ENCODE results near the gene NTN1.

DNA sequence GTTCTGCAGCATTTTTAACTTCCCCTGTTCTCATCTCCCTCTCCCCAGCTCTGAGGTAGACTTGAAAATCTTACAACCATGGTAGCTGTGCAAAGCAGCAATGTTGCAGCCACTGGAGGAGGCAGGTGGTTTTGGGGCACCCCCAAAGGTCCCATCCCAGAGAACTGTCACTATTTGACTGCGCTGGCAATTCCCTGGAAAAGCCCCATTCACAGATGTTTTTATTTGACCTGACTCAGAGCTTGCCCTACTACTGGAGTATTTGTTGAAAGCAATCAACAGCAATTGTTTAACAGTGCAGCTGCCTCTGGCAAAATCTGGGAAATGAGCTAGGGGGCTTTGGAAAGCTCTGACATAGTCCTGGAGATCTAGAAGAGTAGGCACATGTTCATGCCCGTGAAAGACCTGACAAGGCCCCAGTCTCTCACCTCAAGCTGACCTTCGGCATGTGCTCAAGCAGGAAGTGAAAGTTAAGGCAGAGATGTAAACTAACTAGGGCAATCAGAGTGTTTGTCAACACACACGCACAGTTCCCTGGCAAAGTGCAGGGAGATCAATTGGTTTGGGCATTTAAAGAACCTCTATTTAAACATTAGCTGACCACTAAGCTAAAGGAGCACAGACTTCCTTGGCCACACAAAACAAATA is 36.1 kb upstream of the NTN1 start:
- no peak for TF ChIP-seq POLR2A (IDR thresholded peaks at IDR 0.05; ENCODE audit: borderline replicate concordance, extremely low read depth, insufficient read depth, insufficient read length)
- TF ChIP-seq, protein P1, sequence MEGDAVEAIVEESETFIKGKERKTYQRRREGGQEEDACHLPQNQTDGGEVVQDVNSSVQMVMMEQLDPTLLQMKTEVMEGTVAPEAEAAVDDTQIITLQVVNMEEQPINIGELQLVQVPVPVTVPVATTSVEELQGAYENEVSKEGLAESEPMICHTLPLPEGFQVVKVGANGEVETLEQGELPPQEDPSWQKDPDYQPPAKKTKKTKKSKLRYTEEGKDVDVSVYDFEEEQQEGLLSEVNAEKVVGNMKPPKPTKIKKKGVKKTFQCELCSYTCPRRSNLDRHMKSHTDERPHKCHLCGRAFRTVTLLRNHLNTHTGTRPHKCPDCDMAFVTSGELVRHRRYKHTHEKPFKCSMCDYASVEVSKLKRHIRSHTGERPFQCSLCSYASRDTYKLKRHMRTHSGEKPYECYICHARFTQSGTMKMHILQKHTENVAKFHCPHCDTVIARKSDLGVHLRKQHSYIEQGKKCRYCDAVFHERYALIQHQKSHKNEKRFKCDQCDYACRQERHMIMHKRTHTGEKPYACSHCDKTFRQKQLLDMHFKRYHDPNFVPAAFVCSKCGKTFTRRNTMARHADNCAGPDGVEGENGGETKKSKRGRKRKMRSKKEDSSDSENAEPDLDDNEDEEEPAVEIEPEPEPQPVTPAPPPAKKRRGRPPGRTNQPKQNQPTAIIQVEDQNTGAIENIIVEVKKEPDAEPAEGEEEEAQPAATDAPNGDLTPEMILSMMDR (IDR thresholded peaks at IDR 0.05 in 2 of 3, conservative IDR thresholded peaks at IDR 0.05 in 1 of 3; ENCODE audit: borderline replicate concordance in 1 of 3, insufficient read depth in 1 of 3, low read depth in 2 of 3, low read length in 2 of 3) = no peak

All from HCT116 (cell line).